Choroid plexus epithelial cell (primary cell): Measurements from ENCODE around the gene PCDHGA10.
"Not testable (repeated sequence)": the region's sequence is repeated elsewhere in the genome, so short reads cannot be mapped to it uniquely, and the experiment has no call there.

ENCODE experiments used
- DNase-seq: peaks from one replicate; pipeline ENCODE4 v3.0.0-alpha.2; 2010; ENCODE audit warnings: low read depth
- H3K4me3 ChIP-seq: 2 replicates; pipeline ENCODE4 v1.5.1; 2011; ENCODE audit warnings: low read depth, mild to moderate bottlenecking, control low read depth, low read length, moderate library complexity
- CTCF ChIP-seq: conservative IDR thresholded peaks from 2 replicates; pipeline ENCODE4 v1.5.1; 2011; ENCODE audit warnings: low read depth, mild to moderate bottlenecking, control low read depth, inconsistent platforms, low read length, moderate library complexity

The PCDHGA10 gene

GRCh38 chr5:141387557-141388311 is 25.1 kb upstream of the PCDHGA10 start, which contains the start of gene PCDHGB4:
PCDHGB4 (plus strand) TSS chr5:141387698; CDS start chr5:141387885, 187 bp downstream.
- peak; percentile 54 for TF ChIP-seq CTCF
- H3K4me3 ChIP-seq: peak within 1 kb of the TSS; percentile 39
- DNase-seq: peak; percentile 46

GRCh38 chr5:141388661-141389060 is 24.1 kb upstream of the PCDHGA10 start:
- TF ChIP-seq CTCF: no peak
- no peak for DNase-seq

GRCh38 chr5:141389153-141390042 is 23.4 kb upstream of the PCDHGA10 start:
- no peak for TF ChIP-seq CTCF
- no peak for DNase-seq
- H3K4me3 ChIP-seq: no peak overlapping the region

More at GRCh38 chr5:141388661-141389060, 24.1 kb upstream of the PCDHGA10 start:
- H3K4me3 ChIP-seq: no peak overlapping the region

GRCh38 chr5:141392429-141393198 is 20.2 kb upstream of the PCDHGA10 start, which contains the start of gene PCDHGA8:
PCDHGA8 (plus strand) TSS chr5:141392633; CDS start chr5:141392814, 181 bp downstream.
- H3K4me3 ChIP-seq: no peak within 1 kb of the TSS
- DNase-seq: peak; percentile 8
- peak; percentile 8 for TF ChIP-seq CTCF

GRCh38 chr5:141393267-141393666 is 19.5 kb upstream of the PCDHGA10 start:
- H3K4me3 ChIP-seq: no peak overlapping the region

GRCh38 chr5:141394401-141395187 is 18.2 kb upstream of the PCDHGA10 start:
- H3K4me3 ChIP-seq: not testable (repeated sequence)

More at GRCh38 chr5:141393267-141393666, 19.5 kb upstream of the PCDHGA10 start:
- TF ChIP-seq CTCF: no peak
- DNase-seq: no peak

More at GRCh38 chr5:141394401-141395187, 18.2 kb upstream of the PCDHGA10 start:
- DNase-seq: not testable (repeated sequence)
